HepG2 (cell line): ENCODE results near the gene PRSS53. TPM values are rescaled to one million over a fixed set of nuclear protein-coding genes. Genes with fewer than 3 reads are reported as not detected.

Experiments
- HNRNPLL ChIP-seq: fragments of 200-400 bp; formaldehyde crosslinking; IDR thresholded peaks from 2 replicates; pipeline ENCODE4 v1.6.1; 2017; ENCODE audit warnings: mild to moderate bottlenecking, low read depth, low read length; ENCODE audit not compliant: poor library complexity, severe bottlenecking
- IKZF1 ChIP-seq: fragments of 450-650 bp; IDR thresholded peaks from 2 replicates; pipeline ENCODE4 v1.7.1; 2016
- ISX ChIP-seq: sonication (generic); formaldehyde crosslinking; conservative IDR thresholded peaks from 2 replicates; pipeline ENCODE4 v1.5.0; 2020; ENCODE audit warnings: missing genetic modification reagents
- JUNB ChIP-seq: sonication (generic); formaldehyde crosslinking; IDR thresholded peaks from 2 replicates; pipeline ENCODE4 v1.8.0; 2022; ENCODE audit warnings: missing genetic modification reagents, mild to moderate bottlenecking, borderline replicate concordance
- KLF6 ChIP-seq: IDR thresholded peaks from 2 replicates; pipeline ENCODE4 v1.8.0; 2016; ENCODE audit warnings: missing biosample characterization, missing genetic modification reagents
- MEIS2 ChIP-seq: sonication (generic); formaldehyde crosslinking; IDR thresholded peaks from 2 replicates; pipeline ENCODE4 v1.9.0; 2021; ENCODE audit warnings: mild to moderate bottlenecking, missing genetic modification reagents
- NPAS2 ChIP-seq: sonication (generic); formaldehyde crosslinking; IDR thresholded peaks from 2 replicates; pipeline ENCODE4 v1.8.0; 2022; ENCODE audit warnings: mild to moderate bottlenecking, missing genetic modification reagents, borderline replicate concordance
- NR2F1 ChIP-seq, 2 experiments: fragments of 450-650 bp in 1 of 2; formaldehyde crosslinking in 1 of 2; IDR thresholded peaks; 2 replicates each; pipeline versions ENCODE4 v1.5.0 to v1.6.1; 2016 to 2020; ENCODE audit warnings: mild to moderate bottlenecking in 1 of 2, missing compliant biosample characterization in 1 of 2, missing genetic modification reagents in 1 of 2, moderate library complexity in 1 of 2
- PTBP1 ChIP-seq: fragments of 200-400 bp; formaldehyde crosslinking; IDR thresholded peaks from 2 replicates; pipeline ENCODE4 v1.6.1; 2018; ENCODE audit warnings: low read length, low read depth; ENCODE audit not compliant: poor library complexity, severe bottlenecking
- RARG ChIP-seq: sonication (generic); formaldehyde crosslinking; IDR thresholded peaks from 2 replicates; pipeline ENCODE4 v1.4.0; 2020; ENCODE audit warnings: low read depth, mild to moderate bottlenecking, missing genetic modification reagents
- RNF2 ChIP-seq: fragments of 450-650 bp; conservative IDR thresholded peaks from 2 replicates; pipeline ENCODE4 v1.6.1; 2016; ENCODE audit warnings: low read depth
- SAFB2 ChIP-seq: sonication (generic); formaldehyde crosslinking; IDR thresholded peaks from 2 replicates; pipeline ENCODE4 v1.5.1; 2020; ENCODE audit warnings: missing genetic modification reagents, low read depth, mild to moderate bottlenecking, borderline replicate concordance
- SIN3A ChIP-seq: IDR thresholded peaks from 2 replicates; pipeline ENCODE4 v1.6.1; 2011; ENCODE audit warnings: low read depth, mild to moderate bottlenecking, control low read depth, low read length, borderline replicate concordance
- SNAPC2 ChIP-seq: sonication (generic); formaldehyde crosslinking; IDR thresholded peaks from 2 replicates; pipeline ENCODE4 v1.8.1; 2022; ENCODE audit warnings: mild to moderate bottlenecking, missing genetic modification reagents
- SRSF1 ChIP-seq: fragments of 200-400 bp; formaldehyde crosslinking; optimal IDR thresholded peaks from 2 replicates; pipeline ENCODE3; 2017; ENCODE audit warnings: mild to moderate bottlenecking, low read depth, low read length, moderate library complexity
- TBX3 ChIP-seq: fragments of 450-650 bp; IDR thresholded peaks from 2 replicates; pipeline ENCODE4 v1.6.1; 2017; ENCODE audit warnings: antibody characterized with exemption, mild to moderate bottlenecking, inconsistent platforms, borderline replicate concordance
- ZKSCAN5 ChIP-seq: sonication (generic); formaldehyde crosslinking; IDR thresholded peaks from 2 replicates; pipeline ENCODE4 v1.5.1; 2020; ENCODE audit warnings: mild to moderate bottlenecking, missing genetic modification reagents
- ZMYM2 ChIP-seq: sonication (generic); formaldehyde crosslinking; IDR thresholded peaks from 2 replicates; pipeline ENCODE4 v1.8.0; 2022; ENCODE audit warnings: mild to moderate bottlenecking, missing genetic modification reagents
- polyA plus RNA-seq, 8 experiments: library from polyadenylated mRNA; depleted of rRNA in 3 of 8; stranded (reverse) in 7 of 8; unstranded in 1 of 8; fragments of >200 nt; fragmentation: Illumina TruSeq in 4 of 8; extraction: Trizol in 4 of 8; gene quantifications; 2 replicates each; pipeline versions ENCODE4 v1.2.1 to v1.2.3, GENCODE V29; 2011 to 2016; ENCODE audit warnings: low read depth in 4 of 8, missing spikeins in 1 of 8, mixed read lengths in 1 of 8; ENCODE audit not compliant: insufficient read depth in 1 of 8
- total RNA-seq, 5 experiments: library from RNA; depleted of rRNA; stranded (reverse); fragments of >200 nt; fragmentation: Illumina TruSeq; extraction: Trizol; gene quantifications; 2 replicates each; pipeline ENCODE4 v1.2.3, GENCODE V29; 2016; ENCODE audit warnings: low read depth in 1 of 5
- TF ChIP-seq, protein P1 (sequence below): sonication (generic); formaldehyde crosslinking; conservative IDR thresholded peaks from 2 replicates; pipeline ENCODE4 v1.8.0; 2022; ENCODE audit warnings: mild to moderate bottlenecking, moderate library complexity, missing genetic modification reagents
- TF ChIP-seq, protein P2 (sequence below): sonication (generic); formaldehyde crosslinking; IDR thresholded peaks from 2 replicates; pipeline ENCODE4 v1.5.0; 2020; ENCODE audit warnings: missing genetic modification reagents
- TF ChIP-seq, protein P3 (sequence below), 2 experiments: IDR thresholded peaks; 2 replicates each; pipeline ENCODE4 v1.6.1; 2011 to 2012; ENCODE audit warnings: low read length in 2 of 2, borderline replicate concordance in 1 of 2, low read depth in 1 of 2, mild to moderate bottlenecking in 1 of 2, moderate library complexity in 1 of 2
- TF ChIP-seq, protein P4 (sequence below): sonication (generic); formaldehyde crosslinking; IDR thresholded peaks from 2 replicates; pipeline ENCODE4 v1.5.0; 2020; ENCODE audit warnings: mild to moderate bottlenecking, low read depth, missing genetic modification reagents, borderline replicate concordance

Gene PRSS53
- total and polyA plus RNA-seq, 2 of the 13 experiments (the other 11 are each of a cell fraction or from before 2014, with no cell fraction given), result 2.2 to 7.4 TPM

DNA sequence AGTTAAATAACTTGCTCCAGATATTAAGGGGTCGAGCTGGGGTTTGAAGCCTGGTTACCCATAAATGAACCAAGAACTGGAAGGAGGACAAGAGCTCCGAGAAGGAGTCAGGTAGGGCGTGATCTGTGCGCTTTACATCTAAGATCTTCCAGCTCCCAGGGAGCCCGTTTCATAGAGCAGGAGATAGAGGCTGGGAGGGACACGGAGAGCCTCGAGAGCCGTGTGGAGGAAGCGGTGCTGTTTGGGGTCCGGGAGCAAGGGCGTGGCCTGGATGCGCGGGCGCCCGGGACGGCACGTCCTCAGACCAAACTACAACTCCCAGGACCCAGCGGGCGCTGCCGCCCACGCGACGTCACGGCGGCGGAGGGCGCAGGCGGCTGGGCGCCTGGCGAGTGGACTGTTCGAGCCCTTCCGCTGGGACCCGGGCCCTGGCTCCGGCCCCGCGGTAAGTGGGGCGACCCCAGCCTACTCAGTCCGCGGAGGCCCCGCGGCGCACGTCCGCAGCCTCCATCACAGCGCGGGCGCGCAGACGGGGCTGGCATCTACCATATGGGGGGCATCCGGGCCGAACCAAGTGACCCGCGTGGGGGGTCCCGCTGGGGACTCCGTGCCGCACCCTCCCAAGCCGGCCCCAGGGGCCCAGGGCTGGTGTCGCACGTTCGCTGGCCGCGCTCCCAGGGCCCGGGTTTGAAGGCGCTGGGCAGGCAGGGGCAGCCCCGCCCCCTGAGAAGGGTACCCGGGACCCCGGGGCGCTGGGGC lies 19.5 kb upstream of the PRSS53 start, which contains the start of gene BCKDK (continued):
- TF ChIP-seq ZMYM2 (CRISPR knock-in tag), result no peak; the same call in 1 of the 2 replicates
- no peak for TF ChIP-seq ZKSCAN5 (CRISPR knock-in tag)
- TF ChIP-seq, protein P1, sequence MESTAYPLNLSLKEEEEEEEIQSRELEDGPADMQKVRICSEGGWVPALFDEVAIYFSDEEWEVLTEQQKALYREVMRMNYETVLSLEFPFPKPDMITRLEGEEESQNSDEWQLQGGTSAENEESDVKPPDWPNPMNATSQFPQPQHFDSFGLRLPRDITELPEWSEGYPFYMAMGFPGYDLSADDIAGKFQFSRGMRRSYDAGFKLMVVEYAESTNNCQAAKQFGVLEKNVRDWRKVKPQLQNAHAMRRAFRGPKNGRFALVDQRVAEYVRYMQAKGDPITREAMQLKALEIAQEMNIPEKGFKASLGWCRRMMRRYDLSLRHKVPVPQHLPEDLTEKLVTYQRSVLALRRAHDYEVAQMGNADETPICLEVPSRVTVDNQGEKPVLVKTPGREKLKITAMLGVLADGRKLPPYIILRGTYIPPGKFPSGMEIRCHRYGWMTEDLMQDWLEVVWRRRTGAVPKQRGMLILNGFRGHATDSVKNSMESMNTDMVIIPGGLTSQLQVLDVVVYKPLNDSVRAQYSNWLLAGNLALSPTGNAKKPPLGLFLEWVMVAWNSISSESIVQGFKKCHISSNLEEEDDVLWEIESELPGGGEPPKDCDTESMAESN (CRISPR knock-in tag), result no peak; the same call in 1 of the 2 replicates
- peak; percentile 46 for TF ChIP-seq SRSF1
- TF ChIP-seq RARG (CRISPR knock-in tag), result no peak
- TF ChIP-seq, protein P2, sequence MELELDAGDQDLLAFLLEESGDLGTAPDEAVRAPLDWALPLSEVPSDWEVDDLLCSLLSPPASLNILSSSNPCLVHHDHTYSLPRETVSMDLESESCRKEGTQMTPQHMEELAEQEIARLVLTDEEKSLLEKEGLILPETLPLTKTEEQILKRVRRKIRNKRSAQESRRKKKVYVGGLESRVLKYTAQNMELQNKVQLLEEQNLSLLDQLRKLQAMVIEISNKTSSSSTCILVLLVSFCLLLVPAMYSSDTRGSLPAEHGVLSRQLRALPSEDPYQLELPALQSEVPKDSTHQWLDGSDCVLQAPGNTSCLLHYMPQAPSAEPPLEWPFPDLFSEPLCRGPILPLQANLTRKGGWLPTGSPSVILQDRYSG (CRISPR knock-in tag), result no peak
- no peak for TF ChIP-seq RNF2
- TF ChIP-seq, protein P3, sequence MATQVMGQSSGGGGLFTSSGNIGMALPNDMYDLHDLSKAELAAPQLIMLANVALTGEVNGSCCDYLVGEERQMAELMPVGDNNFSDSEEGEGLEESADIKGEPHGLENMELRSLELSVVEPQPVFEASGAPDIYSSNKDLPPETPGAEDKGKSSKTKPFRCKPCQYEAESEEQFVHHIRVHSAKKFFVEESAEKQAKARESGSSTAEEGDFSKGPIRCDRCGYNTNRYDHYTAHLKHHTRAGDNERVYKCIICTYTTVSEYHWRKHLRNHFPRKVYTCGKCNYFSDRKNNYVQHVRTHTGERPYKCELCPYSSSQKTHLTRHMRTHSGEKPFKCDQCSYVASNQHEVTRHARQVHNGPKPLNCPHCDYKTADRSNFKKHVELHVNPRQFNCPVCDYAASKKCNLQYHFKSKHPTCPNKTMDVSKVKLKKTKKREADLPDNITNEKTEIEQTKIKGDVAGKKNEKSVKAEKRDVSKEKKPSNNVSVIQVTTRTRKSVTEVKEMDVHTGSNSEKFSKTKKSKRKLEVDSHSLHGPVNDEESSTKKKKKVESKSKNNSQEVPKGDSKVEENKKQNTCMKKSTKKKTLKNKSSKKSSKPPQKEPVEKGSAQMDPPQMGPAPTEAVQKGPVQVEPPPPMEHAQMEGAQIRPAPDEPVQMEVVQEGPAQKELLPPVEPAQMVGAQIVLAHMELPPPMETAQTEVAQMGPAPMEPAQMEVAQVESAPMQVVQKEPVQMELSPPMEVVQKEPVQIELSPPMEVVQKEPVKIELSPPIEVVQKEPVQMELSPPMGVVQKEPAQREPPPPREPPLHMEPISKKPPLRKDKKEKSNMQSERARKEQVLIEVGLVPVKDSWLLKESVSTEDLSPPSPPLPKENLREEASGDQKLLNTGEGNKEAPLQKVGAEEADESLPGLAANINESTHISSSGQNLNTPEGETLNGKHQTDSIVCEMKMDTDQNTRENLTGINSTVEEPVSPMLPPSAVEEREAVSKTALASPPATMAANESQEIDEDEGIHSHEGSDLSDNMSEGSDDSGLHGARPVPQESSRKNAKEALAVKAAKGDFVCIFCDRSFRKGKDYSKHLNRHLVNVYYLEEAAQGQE (IDR thresholded peaks at IDR 0.05; ENCODE audit: borderline replicate concordance in 1 of 2, low read depth in 1 of 2, low read length in 2 of 2), result no peak
- no peak for TF ChIP-seq JUNB (CRISPR knock-in tag)
- TF ChIP-seq SIN3A, result 0 out of 2 replicates have a peak, but pooled peaks have one; percentile 60
- no peak for TF ChIP-seq MEIS2 (CRISPR knock-in tag)
- TF ChIP-seq SAFB2, result no peak
- 0 out of 2 replicates have a peak, but pooled peaks have one; percentile 48 for TF ChIP-seq KLF6 (CRISPR knock-in tag)
- TF ChIP-seq NPAS2 (CRISPR knock-in tag), result no peak
- no peak for TF ChIP-seq NR2F1 (CRISPR knock-in tag; IDR thresholded peaks at IDR 0.05)
- peak; percentile 53 for TF ChIP-seq HNRNPLL
- no peak for TF ChIP-seq IKZF1
- TF ChIP-seq ISX (CRISPR knock-in tag), result no peak
- TF ChIP-seq PTBP1, result no peak
- TF ChIP-seq TBX3, result no peak
- 0 out of 2 replicates have a peak, but pooled peaks have one; percentile 35 for TF ChIP-seq SNAPC2
- TF ChIP-seq, protein P4, sequence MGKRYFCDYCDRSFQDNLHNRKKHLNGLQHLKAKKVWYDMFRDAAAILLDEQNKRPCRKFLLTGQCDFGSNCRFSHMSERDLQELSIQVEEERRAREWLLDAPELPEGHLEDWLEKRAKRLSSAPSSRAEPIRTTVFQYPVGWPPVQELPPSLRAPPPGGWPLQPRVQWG (CRISPR knock-in tag), result no peak
